Transverse colon (tissue), 4 donors: ENCODE data around the gene C10orf90. TPM values are rescaled to one million over a fixed set of nuclear protein-coding genes. Genes with fewer than 3 reads are reported as not detected.

Source experiments
- DNase-seq: peaks from one replicate; pipeline ENCODE4 v3.0.0-alpha.2; 2019
- H3K27ac ChIP-seq, 4 donors: fragments of 200-600 bp; sonication (generic); 2 replicates each; pipeline ENCODE4 v1.5.1; 2016 to 2018; ENCODE audit warnings: inconsistent platforms in 4 of 4
- H3K27me3 ChIP-seq: fragments of 200-600 bp; sonication (generic); 2 replicates; pipeline ENCODE4 v1.5.1; 2017; ENCODE audit warnings: inconsistent platforms
- H3K36me3 ChIP-seq, 4 donors: fragments of 200-600 bp; sonication (generic); 2 replicates each; pipeline ENCODE4 v1.5.1; 2017 to 2019; ENCODE audit warnings: inconsistent platforms in 4 of 4
- H3K4me1 ChIP-seq, 4 donors: fragments of 200-600 bp; sonication (generic); 2 replicates each; pipeline ENCODE4 v1.5.1; 2017 to 2020; ENCODE audit warnings: inconsistent platforms in 4 of 4
- H3K4me3 ChIP-seq, 4 donors: fragments of 200-600 bp; sonication (generic); 1 replicate in 1 of 4; 2 replicates in 3 of 4; pipeline versions ENCODE4 v1.5.1 to v1.6.1; 2017 to 2019; ENCODE audit warnings: inconsistent platforms in 4 of 4
- H3K9me3 ChIP-seq, 2 donors: fragments of 200-600 bp; sonication (generic); 2 replicates each; pipeline ENCODE4 v1.5.1; 2017 to 2019; ENCODE audit warnings: inconsistent platforms in 2 of 2
- CTCF ChIP-seq, 5 experiments: fragments of 200-600 bp in 3 of 5; fragments of 450-650 bp in 2 of 5; sonication (generic) in 3 of 5; IDR thresholded peaks; 1 replicate in 2 of 5; 2 replicates in 3 of 5; pipeline ENCODE4 v1.5.1; 2016 to 2017; ENCODE audit warnings: antibody characterized with exemption in 5 of 5, inconsistent platforms in 3 of 5, mild to moderate bottlenecking in 2 of 5, moderate library complexity in 1 of 5
- EP300 ChIP-seq: sonication (generic); formaldehyde crosslinking; IDR thresholded peaks from one replicate; pipeline ENCODE4 v1.6.1; 2017; ENCODE audit warnings: antibody characterized with exemption, low read depth
- POLR2A ChIP-seq: fragments of 450-650 bp; IDR thresholded peaks from one replicate; pipeline ENCODE4 v1.6.1; 2016; ENCODE audit warnings: antibody characterized with exemption, mild to moderate bottlenecking, moderate library complexity
- POLR2AphosphoS5 ChIP-seq, 3 donors: sonication (generic); formaldehyde crosslinking; IDR thresholded peaks; one replicate each; pipeline ENCODE4 v1.6.1; 2016; ENCODE audit warnings: antibody characterized with exemption in 3 of 3
- WGBS, 2 donors: methylation state at CpG; one replicate each; pipeline ENCODE4 v1.1.5; 2018; ENCODE audit warnings: low coverage in 1 of 2; 5-methylcytosine and 5-hydroxymethylcytosine counted together
- in situ Hi-C, 4 donors: fragments of 200-750 bp; cut with MboI; loops; one replicate each; pipeline versions ENCODE4 v1.15.0 to v1.15.1; 2017; ENCODE audit warnings: low sequenced_read_pairs in 3 of 4, low pct_ligation_motif_present in 1 of 4, low pct_unique_long_range_greater_than_20kb in 1 of 4
- intact Hi-C: fragments of 100-400 bp; cut with DNase I; formaldehyde crosslinking; loops from one replicate; pipeline ENCODE4 v1.15.1; 2023; ENCODE audit warnings: low total_unique reads
- total RNA-seq, 4 donors: library from RNA; depleted of rRNA; stranded (reverse); fragments of >200 nt; gene quantifications; one replicate each; pipeline ENCODE4 v1.1.0, GENCODE V29; 2016

The C10orf90 gene
- total RNA-seq, 4 donors from 2014 or later = not detected

- WGBS, 2 donors = 66 to 94% methylated on average over 2 to 5 of the region's 5 CpGs
- Histone ChIP-seq H3K27ac (no peak overlapping the region), H3K36me3 (no peaks in the 10 kb centered on the region), H3K4me1 (no peaks in the 10 kb centered on the region), H3K27me3 (no peaks in the 10 kb centered on the region), H3K4me3 (no peak overlapping the region), H3K9me3 (peaks cover 0 to 4% of the 10 kb centered on the region in 2 donors)
- DNase-seq = no peak
- in situ Hi-C loops (no loop called here), intact Hi-C loops (no loop called here)
- TF ChIP-seq POLR2A (no peak), CTCF (IDR thresholded peaks at IDR 0.05) (no peak), POLR2AphosphoS5 (IDR thresholded peaks at IDR 0.05) (no peak), EP300 (no peak)
Observed at GRCh38 chr10:126425032-126425431, 245.5 kb downstream of the C10orf90 start.

GRCh38 chr10:126423732-126424491 is 246.6 kb downstream of the C10orf90 start:
- peaks cover 0 to 4% of the 10 kb centered on the region in 2 donors for H3K9me3 ChIP-seq
- DNase-seq = no peak
- no peak for TF ChIP-seq POLR2AphosphoS5 (IDR thresholded peaks at IDR 0.05)
- no peak for TF ChIP-seq CTCF (IDR thresholded peaks at IDR 0.05)
- TF ChIP-seq EP300 = no peak
- no peak for TF ChIP-seq POLR2A
- no peaks in the 10 kb centered on the region for H3K4me1 ChIP-seq
- H3K27ac ChIP-seq = no peak overlapping the region
- WGBS, 2 donors = 75 to 85% methylated on average over 2 to 6 of the region's 6 CpGs
- H3K36me3 ChIP-seq = no peaks in the 10 kb centered on the region
- in situ Hi-C loops (no loop called here), intact Hi-C loops (no loop called here)
- H3K4me3 ChIP-seq = no peak overlapping the region
- H3K27me3 ChIP-seq = no peaks in the 10 kb centered on the region

- in situ Hi-C loops = no loop called here
- Histone ChIP-seq H3K4me3 (no peak overlapping the region), H3K4me1 (no peaks in the 10 kb centered on the region), H3K27ac (no peak overlapping the region), H3K27me3 (no peaks in the 10 kb centered on the region), H3K36me3 (no peaks in the 10 kb centered on the region), H3K9me3 (peaks cover 0 to 4% of the 10 kb centered on the region in 2 donors)
- intact Hi-C loops = no loop called here
- no peak for DNase-seq
- no peak for TF ChIP-seq CTCF (IDR thresholded peaks at IDR 0.05)
- WGBS, 2 donors = 60 to 83% methylated on average over 1 of the region's 1 CpG
Observed at GRCh38 chr10:126422567-126422966, 247.9 kb downstream of the C10orf90 start.

- Histone ChIP-seq H3K9me3 (peaks cover 0 to 4% of the 10 kb centered on the region in 2 donors), H3K27me3 (no peaks in the 10 kb centered on the region), H3K27ac (no peak overlapping the region), H3K36me3 (no peaks in the 10 kb centered on the region), H3K4me1 (no peaks in the 10 kb centered on the region), H3K4me3 (no peak overlapping the region)
- intact Hi-C loops (no loop called here), in situ Hi-C loops (no loop called here)
- TF ChIP-seq POLR2AphosphoS5 (IDR thresholded peaks at IDR 0.05) (no peak), POLR2A (no peak), EP300 (no peak), CTCF (IDR thresholded peaks at IDR 0.05) (no peak)
- no peak for DNase-seq
- WGBS, 2 donors = 77 to 87% methylated on average over 9 to 10 of the region's 10 CpGs
Observed at GRCh38 chr10:126421756-126422256, 248.7 kb downstream of the C10orf90 start.
